ENCODE data around the gene INTS7. TPM values are rescaled to one million over a fixed set of nuclear protein-coding genes. Genes with fewer than 3 reads are reported as not detected.

Gene INTS7
- total RNA-seq, 4 donors from 2014 or later = 13.5 to 22.3 (median 18.2) TPM

DNA sequence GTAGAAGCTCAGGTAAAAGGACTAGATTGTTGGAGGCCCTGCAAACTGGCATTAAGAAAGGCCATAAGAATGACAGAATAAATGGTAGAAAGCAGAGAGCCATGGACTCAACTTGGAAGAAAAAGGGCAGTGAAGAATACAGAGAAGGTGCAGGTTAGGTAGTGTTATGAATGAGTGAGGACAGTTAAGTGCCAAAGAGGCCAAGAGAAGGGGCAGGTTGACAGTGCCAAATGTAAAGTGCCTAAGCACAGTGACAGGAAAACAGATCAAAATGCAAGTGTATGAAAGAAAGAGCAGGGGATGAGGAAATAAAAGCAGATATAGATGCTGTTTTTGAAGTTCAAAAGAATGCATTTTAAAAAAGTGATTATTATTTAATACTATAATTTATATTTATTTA is 43.7 kb downstream of the INTS7 start:
- H3K27ac ChIP-seq = no peak overlapping the region
- no peaks in the 10 kb centered on the region for H3K9me3 ChIP-seq
- H3K4me3 ChIP-seq = no peak overlapping the region
- no peak for TF ChIP-seq EP300 (IDR thresholded peaks at IDR 0.05)
- TF ChIP-seq POLR2A (IDR thresholded peaks at IDR 0.05) = no peak
- TF ChIP-seq POLR2AphosphoS5 (IDR thresholded peaks at IDR 0.05) = no peak
- TF ChIP-seq, protein P1, sequence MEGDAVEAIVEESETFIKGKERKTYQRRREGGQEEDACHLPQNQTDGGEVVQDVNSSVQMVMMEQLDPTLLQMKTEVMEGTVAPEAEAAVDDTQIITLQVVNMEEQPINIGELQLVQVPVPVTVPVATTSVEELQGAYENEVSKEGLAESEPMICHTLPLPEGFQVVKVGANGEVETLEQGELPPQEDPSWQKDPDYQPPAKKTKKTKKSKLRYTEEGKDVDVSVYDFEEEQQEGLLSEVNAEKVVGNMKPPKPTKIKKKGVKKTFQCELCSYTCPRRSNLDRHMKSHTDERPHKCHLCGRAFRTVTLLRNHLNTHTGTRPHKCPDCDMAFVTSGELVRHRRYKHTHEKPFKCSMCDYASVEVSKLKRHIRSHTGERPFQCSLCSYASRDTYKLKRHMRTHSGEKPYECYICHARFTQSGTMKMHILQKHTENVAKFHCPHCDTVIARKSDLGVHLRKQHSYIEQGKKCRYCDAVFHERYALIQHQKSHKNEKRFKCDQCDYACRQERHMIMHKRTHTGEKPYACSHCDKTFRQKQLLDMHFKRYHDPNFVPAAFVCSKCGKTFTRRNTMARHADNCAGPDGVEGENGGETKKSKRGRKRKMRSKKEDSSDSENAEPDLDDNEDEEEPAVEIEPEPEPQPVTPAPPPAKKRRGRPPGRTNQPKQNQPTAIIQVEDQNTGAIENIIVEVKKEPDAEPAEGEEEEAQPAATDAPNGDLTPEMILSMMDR (IDR thresholded peaks at IDR 0.05) = no peak
- DNase-seq (ENCODE audit: low spot score in 2 of 2) = no peak
- H3K4me1 ChIP-seq = no peaks in the 10 kb centered on the region
- H3K27me3 ChIP-seq = no peaks in the 10 kb centered on the region
- H3K36me3 ChIP-seq = peaks cover 10% of the 10 kb centered on the region

DNA sequence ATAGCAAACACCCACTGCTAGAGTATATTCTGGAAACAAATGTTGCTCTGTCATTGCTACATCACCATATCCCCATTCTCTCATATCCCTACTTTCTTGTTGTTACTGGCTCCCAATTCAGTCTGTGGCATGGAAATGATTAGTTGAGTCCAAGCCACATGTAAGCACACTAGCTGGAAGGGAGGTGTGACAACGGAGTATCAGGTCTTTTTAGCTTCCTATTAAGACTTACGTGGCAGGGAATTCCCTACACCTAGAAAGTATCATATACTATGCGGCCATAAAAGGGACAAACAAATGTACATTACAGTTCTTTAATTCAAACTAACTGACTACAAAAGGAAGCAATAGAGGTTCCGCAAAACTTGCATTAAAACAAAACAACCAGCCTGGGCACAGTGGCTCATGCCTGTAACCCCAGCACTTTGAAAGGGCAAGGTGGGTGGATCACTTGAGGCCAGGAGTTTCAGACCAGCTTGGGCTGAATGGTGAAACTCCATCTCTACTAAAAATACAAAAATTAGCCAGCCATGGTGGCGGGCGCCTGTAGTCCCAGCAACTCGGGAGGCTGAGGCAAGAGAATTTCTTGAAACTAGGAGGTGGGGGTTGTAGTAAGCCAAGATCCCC is 48.6 kb downstream of the INTS7 start:
- Histone ChIP-seq H3K4me1 (no peaks in the 10 kb centered on the region), H3K27me3 (no peaks in the 10 kb centered on the region), H3K9me3 (no peaks in the 10 kb centered on the region), H3K4me3 (no peak overlapping the region), H3K27ac (no peak overlapping the region), H3K36me3 (peaks cover 27% of the 10 kb centered on the region)
- DNase-seq (ENCODE audit: low spot score in 2 of 2) = no peak
- 96% methylated on average over 7 of the region's 7 CpGs for WGBS
- TF ChIP-seq EP300 (IDR thresholded peaks at IDR 0.05) = no peak
- no peak for TF ChIP-seq POLR2A (IDR thresholded peaks at IDR 0.05)
- TF ChIP-seq, protein P1 (IDR thresholded peaks at IDR 0.05) = no peak
- TF ChIP-seq POLR2AphosphoS5 (IDR thresholded peaks at IDR 0.05) = no peak

DNA sequence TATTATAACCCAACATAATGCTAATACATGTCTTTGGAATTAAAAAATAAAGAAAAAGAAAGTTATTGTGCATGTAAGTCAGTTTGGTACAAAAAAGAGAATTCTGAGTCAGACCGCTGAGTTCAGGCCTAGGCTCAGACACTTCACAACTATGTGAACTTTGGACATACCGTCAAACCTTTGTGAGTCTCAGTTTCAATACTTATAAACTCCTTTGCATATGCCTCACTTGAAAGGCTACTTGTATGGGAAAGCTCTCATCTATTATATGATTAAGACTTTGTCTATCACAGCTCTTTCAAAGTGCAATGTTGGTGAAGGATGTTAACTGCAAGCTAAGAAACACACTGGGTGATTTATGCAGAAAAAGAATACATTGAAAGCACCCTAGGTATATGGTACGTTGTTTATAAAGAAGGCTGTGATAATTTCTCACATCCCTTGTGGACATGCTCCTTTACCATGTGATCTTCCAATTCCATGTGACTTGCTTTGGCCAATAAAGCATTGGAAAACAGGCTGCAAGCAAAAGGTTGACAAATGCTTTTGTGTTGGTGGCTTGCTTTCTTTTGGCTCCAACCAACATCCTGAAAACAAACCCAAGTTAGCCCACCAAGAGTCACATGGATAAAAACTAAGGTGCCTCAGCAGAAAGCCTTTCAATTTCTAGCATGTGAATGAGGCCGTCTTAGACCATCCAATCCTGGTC is 49.6 kb downstream of the INTS7 start:
- 96% methylated on average over 4 of the region's 4 CpGs for WGBS
- H3K36me3 ChIP-seq = peaks cover 27% of the 10 kb centered on the region
- DNase-seq (ENCODE audit: low spot score in 2 of 2) = no peak

DNA sequence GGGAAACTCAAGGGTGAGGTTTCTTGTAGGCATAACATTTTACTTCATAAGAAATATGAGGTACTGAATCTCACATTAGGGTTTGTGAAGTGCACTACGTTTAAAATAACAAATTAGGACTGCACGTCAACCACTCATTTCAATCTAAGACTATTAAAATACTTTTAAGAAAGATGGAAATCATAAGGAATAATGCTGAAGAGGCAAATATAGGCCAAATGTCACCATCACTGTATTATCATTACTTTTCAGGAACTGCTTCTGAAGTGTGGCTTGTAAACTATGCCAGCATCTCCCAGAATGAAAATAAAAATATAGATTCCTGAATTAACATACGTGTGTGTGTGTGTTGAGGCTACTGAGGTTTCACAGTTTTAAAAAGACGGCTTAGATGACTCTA is 56.8 kb downstream of the INTS7 start:
- Histone ChIP-seq H3K27ac (no peak overlapping the region), H3K4me3 (no peak overlapping the region), H3K27me3 (no peaks in the 10 kb centered on the region), H3K36me3 (peaks cover 45% of the 10 kb centered on the region), H3K4me1 (no peaks in the 10 kb centered on the region), H3K9me3 (no peaks in the 10 kb centered on the region)
- no peak for TF ChIP-seq POLR2A (IDR thresholded peaks at IDR 0.05)
- no peak for TF ChIP-seq POLR2AphosphoS5 (IDR thresholded peaks at IDR 0.05)
- TF ChIP-seq, protein P1 (IDR thresholded peaks at IDR 0.05) = no peak
- no peak for TF ChIP-seq EP300 (IDR thresholded peaks at IDR 0.05)
- 94% methylated on average over 4 of the region's 4 CpGs for WGBS
- DNase-seq (ENCODE audit: low spot score in 2 of 2) = no peak

More for the DNA sequence above, 49.6 kb downstream of the INTS7 start:
- Histone ChIP-seq H3K9me3 (no peaks in the 10 kb centered on the region), H3K4me1 (no peaks in the 10 kb centered on the region), H3K27ac (no peak overlapping the region), H3K4me3 (no peak overlapping the region), H3K27me3 (no peaks in the 10 kb centered on the region)
- TF ChIP-seq POLR2A (IDR thresholded peaks at IDR 0.05) (no peak), EP300 (IDR thresholded peaks at IDR 0.05) (no peak), POLR2AphosphoS5 (IDR thresholded peaks at IDR 0.05) (no peak)
- TF ChIP-seq, protein P1 (IDR thresholded peaks at IDR 0.05) = no peak

DNA sequence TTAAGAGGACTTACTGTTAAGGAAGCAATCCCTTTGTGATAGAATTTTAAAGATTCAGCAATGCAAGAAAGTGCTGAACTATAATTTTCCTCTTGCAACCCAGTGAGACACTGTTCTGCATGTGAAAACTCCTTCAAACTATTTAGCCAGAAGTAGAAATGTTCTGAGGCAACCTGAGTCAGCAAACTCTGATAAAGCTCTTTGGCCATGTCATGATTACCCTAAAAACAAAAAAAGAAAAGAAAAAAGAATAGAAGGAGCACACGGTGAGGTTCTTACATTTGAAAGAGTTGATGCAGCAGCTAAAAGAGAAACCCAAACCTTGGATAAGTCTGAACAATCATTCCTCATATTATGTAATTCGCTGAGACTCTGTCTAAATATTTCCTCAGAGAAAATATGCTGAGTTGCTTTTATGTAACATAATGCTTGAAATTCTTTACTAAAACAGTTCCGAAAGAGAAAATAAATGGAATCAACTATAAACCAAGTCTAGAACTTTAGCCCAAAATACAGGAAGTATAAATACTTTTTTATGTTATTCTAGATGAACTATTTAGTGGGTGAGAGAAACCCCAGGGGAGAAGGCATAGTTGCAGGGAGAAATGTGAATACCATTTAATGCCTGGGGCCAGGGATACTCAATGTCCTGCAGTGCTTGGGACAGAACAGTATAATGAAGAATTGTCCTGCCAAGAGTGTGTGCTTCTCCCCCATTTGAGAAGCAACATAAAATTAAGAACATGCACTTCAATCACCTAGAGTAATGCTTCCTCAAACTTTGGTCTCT is 60.0 kb downstream of the INTS7 start:
- Histone ChIP-seq H3K9me3 (no peaks in the 10 kb centered on the region), H3K36me3 (peaks cover 42% of the 10 kb centered on the region), H3K4me3 (no peak overlapping the region), H3K27ac (no peak overlapping the region), H3K27me3 (no peaks in the 10 kb centered on the region), H3K4me1 (no peaks in the 10 kb centered on the region)
- 56% methylated on average over 3 of the region's 3 CpGs for whole genome bisulfite sequencing
- no peak for TF ChIP-seq POLR2A (IDR thresholded peaks at IDR 0.05)
- TF ChIP-seq, protein P1 (IDR thresholded peaks at IDR 0.05) = no peak
- TF ChIP-seq EP300 (IDR thresholded peaks at IDR 0.05) = no peak
- no peak for TF ChIP-seq POLR2AphosphoS5 (IDR thresholded peaks at IDR 0.05)
- DNase-seq (ENCODE audit: low spot score in 2 of 2) = no peak

Data from suprapubic skin (tissue), 4 donors.